ENCODE data around the gene PACS2.

DNA sequence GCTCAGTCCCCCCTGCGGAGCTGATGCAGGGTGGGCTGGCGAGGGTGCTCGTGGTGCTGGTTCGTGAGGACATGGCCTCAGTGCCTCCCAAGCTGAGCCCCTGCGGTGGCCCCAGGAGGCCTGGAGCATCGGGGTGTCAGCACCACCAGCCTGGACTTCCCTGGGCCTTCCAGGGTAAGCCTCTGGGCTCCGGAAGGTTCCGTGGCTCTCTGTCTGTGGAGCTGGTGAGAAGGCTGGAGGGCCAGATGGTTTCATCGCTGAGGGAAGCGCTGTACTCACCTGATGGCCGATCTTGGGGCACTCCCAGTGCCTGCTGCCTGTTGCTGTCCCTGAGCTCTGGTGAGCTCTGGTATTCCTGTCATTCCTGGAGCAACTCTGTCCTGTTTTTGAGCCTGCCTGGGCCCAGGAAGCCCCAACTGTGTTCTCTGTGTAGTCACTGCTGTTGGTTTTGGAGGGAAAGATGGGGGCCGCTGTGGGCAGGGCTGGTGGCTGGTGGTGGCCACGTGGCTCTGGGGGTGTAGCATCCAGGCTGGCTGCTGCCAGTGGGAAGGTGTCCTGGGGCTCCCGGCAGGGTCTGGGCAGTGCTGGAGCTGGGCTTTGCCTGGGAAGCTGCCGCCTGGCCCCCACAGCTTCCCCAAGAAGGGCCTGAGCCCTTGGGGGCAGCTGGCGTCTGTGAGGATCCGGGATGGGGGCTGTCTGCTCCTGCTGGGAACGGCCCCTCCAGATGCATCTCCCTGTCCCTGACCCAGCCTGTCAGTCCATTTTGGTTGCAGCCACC, 123.4 kb downstream of the PACS2 start:
- TF ChIP-seq, protein P1, sequence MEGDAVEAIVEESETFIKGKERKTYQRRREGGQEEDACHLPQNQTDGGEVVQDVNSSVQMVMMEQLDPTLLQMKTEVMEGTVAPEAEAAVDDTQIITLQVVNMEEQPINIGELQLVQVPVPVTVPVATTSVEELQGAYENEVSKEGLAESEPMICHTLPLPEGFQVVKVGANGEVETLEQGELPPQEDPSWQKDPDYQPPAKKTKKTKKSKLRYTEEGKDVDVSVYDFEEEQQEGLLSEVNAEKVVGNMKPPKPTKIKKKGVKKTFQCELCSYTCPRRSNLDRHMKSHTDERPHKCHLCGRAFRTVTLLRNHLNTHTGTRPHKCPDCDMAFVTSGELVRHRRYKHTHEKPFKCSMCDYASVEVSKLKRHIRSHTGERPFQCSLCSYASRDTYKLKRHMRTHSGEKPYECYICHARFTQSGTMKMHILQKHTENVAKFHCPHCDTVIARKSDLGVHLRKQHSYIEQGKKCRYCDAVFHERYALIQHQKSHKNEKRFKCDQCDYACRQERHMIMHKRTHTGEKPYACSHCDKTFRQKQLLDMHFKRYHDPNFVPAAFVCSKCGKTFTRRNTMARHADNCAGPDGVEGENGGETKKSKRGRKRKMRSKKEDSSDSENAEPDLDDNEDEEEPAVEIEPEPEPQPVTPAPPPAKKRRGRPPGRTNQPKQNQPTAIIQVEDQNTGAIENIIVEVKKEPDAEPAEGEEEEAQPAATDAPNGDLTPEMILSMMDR (IDR thresholded peaks at IDR 0.05), result no peak
- TF ChIP-seq, protein P2, sequence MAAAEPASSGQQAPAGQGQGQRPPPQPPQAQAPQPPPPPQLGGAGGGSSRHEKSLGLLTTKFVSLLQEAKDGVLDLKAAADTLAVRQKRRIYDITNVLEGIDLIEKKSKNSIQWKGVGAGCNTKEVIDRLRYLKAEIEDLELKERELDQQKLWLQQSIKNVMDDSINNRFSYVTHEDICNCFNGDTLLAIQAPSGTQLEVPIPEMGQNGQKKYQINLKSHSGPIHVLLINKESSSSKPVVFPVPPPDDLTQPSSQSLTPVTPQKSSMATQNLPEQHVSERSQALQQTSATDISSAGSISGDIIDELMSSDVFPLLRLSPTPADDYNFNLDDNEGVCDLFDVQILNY (CRISPR knock-in tag; IDR thresholded peaks at IDR 0.05), result no peak
- TF ChIP-seq NR2C2 (CRISPR knock-in tag; IDR thresholded peaks at IDR 0.05) (no peak), ZNF138 (CRISPR knock-in tag; conservative IDR thresholded peaks at IDR 0.05) (no peak), ATF2 (CRISPR knock-in tag; IDR thresholded peaks at IDR 0.05; ENCODE audit: borderline replicate concordance, low read depth) (no peak), E2F1 (CRISPR knock-in tag; IDR thresholded peaks at IDR 0.05) (no peak)
- TF ChIP-seq, protein P3, sequence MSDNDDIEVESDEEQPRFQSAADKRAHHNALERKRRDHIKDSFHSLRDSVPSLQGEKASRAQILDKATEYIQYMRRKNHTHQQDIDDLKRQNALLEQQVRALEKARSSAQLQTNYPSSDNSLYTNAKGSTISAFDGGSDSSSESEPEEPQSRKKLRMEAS (CRISPR knock-in tag; IDR thresholded peaks at IDR 0.05), result no peak
